Measurements from ENCODE around the gene PRKAG1. TPM values are rescaled to one million over a fixed set of nuclear protein-coding genes. Genes with fewer than 3 reads are reported as not detected.
A peak's percentile ranks its signal among the peaks of the same experiment; 100 is the strongest.

The PRKAG1 gene
- total RNA-seq, 1 donor from 2014 or later = 46.5 TPM

- ATAC-seq (no peak), DNase-seq (peak; percentile 63)
- intact Hi-C loops (cut with DNase I) = no loop called here
- TF ChIP-seq, protein P1, sequence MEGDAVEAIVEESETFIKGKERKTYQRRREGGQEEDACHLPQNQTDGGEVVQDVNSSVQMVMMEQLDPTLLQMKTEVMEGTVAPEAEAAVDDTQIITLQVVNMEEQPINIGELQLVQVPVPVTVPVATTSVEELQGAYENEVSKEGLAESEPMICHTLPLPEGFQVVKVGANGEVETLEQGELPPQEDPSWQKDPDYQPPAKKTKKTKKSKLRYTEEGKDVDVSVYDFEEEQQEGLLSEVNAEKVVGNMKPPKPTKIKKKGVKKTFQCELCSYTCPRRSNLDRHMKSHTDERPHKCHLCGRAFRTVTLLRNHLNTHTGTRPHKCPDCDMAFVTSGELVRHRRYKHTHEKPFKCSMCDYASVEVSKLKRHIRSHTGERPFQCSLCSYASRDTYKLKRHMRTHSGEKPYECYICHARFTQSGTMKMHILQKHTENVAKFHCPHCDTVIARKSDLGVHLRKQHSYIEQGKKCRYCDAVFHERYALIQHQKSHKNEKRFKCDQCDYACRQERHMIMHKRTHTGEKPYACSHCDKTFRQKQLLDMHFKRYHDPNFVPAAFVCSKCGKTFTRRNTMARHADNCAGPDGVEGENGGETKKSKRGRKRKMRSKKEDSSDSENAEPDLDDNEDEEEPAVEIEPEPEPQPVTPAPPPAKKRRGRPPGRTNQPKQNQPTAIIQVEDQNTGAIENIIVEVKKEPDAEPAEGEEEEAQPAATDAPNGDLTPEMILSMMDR (IDR thresholded peaks at IDR 0.05) = no peak
- Histone ChIP-seq H3K9me3 (no peaks in the 10 kb centered on the region), H3K27ac (no peak overlapping the region), H3K27me3 (no peaks in the 10 kb centered on the region), H3K36me3 (peaks cover 99% of the 10 kb centered on the region), H3K4me3 (no peak overlapping the region), H3K4me1 (no peaks in the 10 kb centered on the region)
Observed at GRCh38 chr12:49037111-49037946, 18.8 kb upstream of the PRKAG1 start.

GRCh38 chr12:49036029-49036428 is 17.5 kb upstream of the PRKAG1 start:
- peaks cover 4% of the 10 kb centered on the region for H3K4me1 ChIP-seq
- no peaks in the 10 kb centered on the region for H3K27me3 ChIP-seq
- H3K36me3 ChIP-seq = peaks cover 99% of the 10 kb centered on the region
- no peak for DNase-seq
- ATAC-seq = no peak
- no peak overlapping the region for H3K4me3 ChIP-seq
- no peak overlapping the region for H3K27ac ChIP-seq
- H3K9me3 ChIP-seq = no peaks in the 10 kb centered on the region
- intact Hi-C loops (cut with DNase I) = no loop called here
- TF ChIP-seq, protein P1 (IDR thresholded peaks at IDR 0.05) = no peak

- ATAC-seq (no peak), DNase-seq (no peak)
- Histone ChIP-seq H3K36me3 (peaks cover 88% of the 10 kb centered on the region), H3K27ac (no peak overlapping the region), H3K4me3 (no peak overlapping the region), H3K4me1 (peaks cover 4% of the 10 kb centered on the region), H3K27me3 (no peaks in the 10 kb centered on the region), H3K9me3 (no peaks in the 10 kb centered on the region)
- intact Hi-C loops (cut with DNase I) = no loop called here
- TF ChIP-seq, protein P1 (IDR thresholded peaks at IDR 0.05) = no peak
Observed at GRCh38 chr12:49034286-49034622, 15.7 kb upstream of the PRKAG1 start.

DNA sequence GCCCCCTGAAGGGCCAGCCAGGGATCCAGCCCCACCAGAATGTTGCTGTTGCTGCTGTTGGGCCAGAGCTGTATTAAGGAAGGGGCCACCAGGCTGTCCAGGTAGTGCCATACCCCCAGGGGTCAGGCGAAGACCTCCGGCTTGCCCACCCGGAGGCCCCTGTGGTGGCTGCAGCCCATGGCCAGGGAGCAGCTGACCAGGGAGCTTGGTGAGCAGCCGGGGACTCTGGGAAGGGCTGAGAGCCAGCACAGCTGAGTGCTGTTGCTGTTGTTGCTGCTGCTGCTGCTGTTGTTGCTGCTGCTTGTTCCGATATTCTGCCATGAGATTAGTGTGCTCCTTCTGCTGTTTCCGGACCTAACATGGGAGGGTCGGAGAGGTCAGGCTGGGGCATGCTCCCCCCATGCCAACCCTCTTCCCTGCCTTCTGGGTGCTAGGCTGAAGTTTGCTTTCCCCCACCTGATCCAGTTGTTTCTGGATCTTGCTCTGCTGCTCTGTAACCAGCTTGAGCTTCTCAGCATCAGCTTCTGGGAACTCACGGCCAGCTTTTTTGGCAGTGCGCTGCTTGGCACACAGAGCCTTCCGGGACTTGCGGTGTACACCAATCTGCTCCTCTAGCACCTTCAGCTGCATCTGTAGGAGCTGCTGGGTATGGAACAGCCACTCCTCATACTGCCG is 15.2 kb upstream of the PRKAG1 start:
- no peaks in the 10 kb centered on the region for H3K27me3 ChIP-seq
- TF ChIP-seq, protein P1 (IDR thresholded peaks at IDR 0.05) = no peak
- no peak overlapping the region for H3K27ac ChIP-seq
- peaks cover 4% of the 10 kb centered on the region for H3K4me1 ChIP-seq
- ATAC-seq (peak; percentile 5), DNase-seq (no peak)
- H3K36me3 ChIP-seq = peaks cover 88% of the 10 kb centered on the region
- no peak overlapping the region for H3K4me3 ChIP-seq
- no peaks in the 10 kb centered on the region for H3K9me3 ChIP-seq
- intact Hi-C loops (cut with DNase I) = no loop called here

- no peaks in the 10 kb centered on the region for H3K9me3 ChIP-seq
- H3K27ac ChIP-seq = no peak overlapping the region
- peaks cover 4% of the 10 kb centered on the region for H3K4me1 ChIP-seq
- intact Hi-C loops (cut with DNase I) = no loop called here
- no peak for ATAC-seq
- TF ChIP-seq, protein P1 (IDR thresholded peaks at IDR 0.05) = no peak
- no peak overlapping the region for H3K4me3 ChIP-seq
- H3K36me3 ChIP-seq = peaks cover 88% of the 10 kb centered on the region
- no peaks in the 10 kb centered on the region for H3K27me3 ChIP-seq
- no peak for DNase-seq
Observed at GRCh38 chr12:49032679-49033447, 14.3 kb upstream of the PRKAG1 start.
